Uterus (tissue), 2 donors: ENCODE measurements around the gene EIF2S2.
"Not testable (repeated sequence)": the region's sequence is repeated elsewhere in the genome, so short reads cannot be mapped to it uniquely, and the experiment has no call there.

Experiments used
- CTCF ChIP-seq, 4 experiments: fragments of 200-600 bp in 2 of 4; fragments of 450-650 bp in 2 of 4; sonication (generic) in 2 of 4; IDR thresholded peaks; one replicate each; pipeline ENCODE4 v1.5.1; 2016 to 2019; ENCODE audit warnings: antibody characterized with exemption in 4 of 4, mild to moderate bottlenecking in 2 of 4, moderate library complexity in 1 of 4
- POLR2A ChIP-seq, 2 donors: fragments of 450-650 bp; IDR thresholded peaks; one replicate each; pipeline ENCODE4 v1.6.1; 2016; ENCODE audit warnings: antibody characterized with exemption in 2 of 2, mild to moderate bottlenecking in 1 of 2, moderate library complexity in 1 of 2

- not testable (repeated sequence) for TF ChIP-seq CTCF, POLR2A (IDR thresholded peaks at IDR 0.05)
Measured at GRCh38 chr20:34132491-34132890, 20.4 kb upstream of the EIF2S2 start.
